ENCODE data around the gene SLC39A1.

SLC39A1 gene

GRCh38 chr1:153926405-153926804, 36.9 kb downstream of the SLC39A1 start:
- Histone ChIP-seq H3K27me3 (ENCODE audit: insufficient read depth, low read length) (no peaks in the 10 kb centered on the region), H3K9me2 (ENCODE audit: low read depth, low read length) (no peaks in the 10 kb centered on the region), H3K36me3 (ENCODE audit: insufficient read depth, low read length) (peaks cover 28% of the 10 kb centered on the region; the same call in 1 of the 2 replicates), H4K20me1 (ENCODE audit: insufficient read depth, low read length) (no peaks in the 10 kb centered on the region), H3K4me3 (ENCODE audit: low read depth, low read length, poor library complexity, severe bottlenecking) (no peak overlapping the region), H3K27ac (ENCODE audit: low read depth, low read length, poor library complexity, severe bottlenecking) (no peak overlapping the region), H3K4me1 (ENCODE audit: insufficient read depth, low read length, severe bottlenecking) (peaks cover 14% of the 10 kb centered on the region), H3K79me2 (ENCODE audit: insufficient read depth, low read length) (peaks cover 8% of the 10 kb centered on the region), H3K4me2 (ENCODE audit: low read length) (no peak overlapping the region), H2AFZ (ENCODE audit: low read length) (no peak overlapping the region), H3K9ac (ENCODE audit: low read length) (no peak overlapping the region), H3K9me3 (ENCODE audit: low read length) (no peaks in the 10 kb centered on the region), H3F3A (ENCODE audit: insufficient read depth, low read length) (no peaks in the 10 kb centered on the region)
- no peak for TF ChIP-seq CTCF (IDR thresholded peaks at IDR 0.05; ENCODE audit: low read length)
- TF ChIP-seq EZH2 (IDR thresholded peaks at IDR 0.05; ENCODE audit: borderline replicate concordance, low read length) = no peak

GRCh38 chr1:153922972-153923925, 40.1 kb downstream of the SLC39A1 start, which contains the start of gene GATAD2B:
TSS of gene GATAD2B (minus strand) at chr1:153922972. CDS start at chr1:153828347, 94,625 bp downstream.
- Histone ChIP-seq H4K20me1 (ENCODE audit: insufficient read depth, low read length) (no peaks in the 10 kb centered on the region; the same call in 1 of the 2 replicates), H3K9ac (ENCODE audit: low read length) (peak within 1 kb of the TSS; percentile 89), H3K79me2 (ENCODE audit: insufficient read depth, low read length) (peaks cover 40% of the 10 kb centered on the region)

More at GRCh38 chr1:153922972-153923925, 40.1 kb downstream of the SLC39A1 start, which contains the start of gene GATAD2B:
- Histone ChIP-seq H3K36me3 (ENCODE audit: insufficient read depth, low read length) (peaks cover 19% of the 10 kb centered on the region; the same call in 1 of the 2 replicates), H3K27ac (ENCODE audit: low read depth, low read length, poor library complexity, severe bottlenecking) (peak within 1 kb of the TSS; percentile 70), H3K27me3 (ENCODE audit: insufficient read depth, low read length) (no peaks in the 10 kb centered on the region), H3K9me2 (ENCODE audit: low read depth, low read length) (no peaks in the 10 kb centered on the region), H2AFZ (ENCODE audit: low read length) (no peak within 1 kb of the TSS), H3K4me2 (ENCODE audit: low read length) (peak within 1 kb of the TSS; percentile 95), H3K9me3 (ENCODE audit: low read length) (no peaks in the 10 kb centered on the region), H3K4me1 (ENCODE audit: insufficient read depth, low read length, severe bottlenecking) (peaks cover 37% of the 10 kb centered on the region), H3K4me3 (ENCODE audit: low read depth, low read length, poor library complexity, severe bottlenecking) (peak within 1 kb of the TSS; percentile 83), H3F3A (ENCODE audit: insufficient read depth, low read length) (no peaks in the 10 kb centered on the region)
- TF ChIP-seq EZH2 (IDR thresholded peaks at IDR 0.05; ENCODE audit: borderline replicate concordance, low read length) (no peak), CTCF (IDR thresholded peaks at IDR 0.05; ENCODE audit: low read length) (no peak)

Data from OCI-LY1 (cell line).